Measurements from ENCODE around the gene STIM1. TPM values are rescaled to one million over a fixed set of nuclear protein-coding genes. Genes with fewer than 3 reads are reported as not detected.

STIM1 gene
- total RNA-seq, 3 donors from 2014 or later, result 56.1 to 74.8 (median 72.5) TPM

- Histone ChIP-seq H3K36me3 (ENCODE audit: low read depth) (no peaks in the 10 kb centered on the region), H3K9me3 (no peaks in the 10 kb centered on the region), H3K4me1 (ENCODE audit: low read depth) (no peaks in the 10 kb centered on the region), H3K4me3 (no peak overlapping the region)
- intact Hi-C loops (cut with DNase I, micrococcal nuclease), result no loop called here
- ATAC-seq (no peak), DNase-seq (no peak)
- TF ChIP-seq CTCF (IDR thresholded peaks at IDR 0.05), result no peak
Measured at GRCh38 chr11:4040461-4040860, 185.0 kb downstream of the STIM1 start.

- intact Hi-C loops (cut with DNase I, micrococcal nuclease), result no loop called here
Measured at GRCh38 chr11:4041731-4042391, 186.4 kb downstream of the STIM1 start.

GRCh38 chr11:4044976-4045646 is 189.6 kb downstream of the STIM1 start:
- Histone ChIP-seq H3K9me3 (no peaks in the 10 kb centered on the region), H3K36me3 (ENCODE audit: low read depth) (no peaks in the 10 kb centered on the region), H3K4me1 (ENCODE audit: low read depth) (no peaks in the 10 kb centered on the region), H3K4me3 (no peak overlapping the region)
- ATAC-seq, result no peak
- TF ChIP-seq CTCF (IDR thresholded peaks at IDR 0.05), result no peak
- intact Hi-C loops (cut with DNase I, micrococcal nuclease), result no loop called here
- no peak for DNase-seq

More at GRCh38 chr11:4041731-4042391, 186.4 kb downstream of the STIM1 start:
- TF ChIP-seq CTCF (IDR thresholded peaks at IDR 0.05), result no peak
- Histone ChIP-seq H3K36me3 (ENCODE audit: low read depth) (no peaks in the 10 kb centered on the region), H3K4me1 (ENCODE audit: low read depth) (no peaks in the 10 kb centered on the region), H3K4me3 (no peak overlapping the region), H3K9me3 (no peaks in the 10 kb centered on the region)
- DNase-seq (no peak), ATAC-seq (no peak)

GRCh38 chr11:4048340-4048739 is 192.9 kb downstream of the STIM1 start:
- no peak for TF ChIP-seq CTCF (IDR thresholded peaks at IDR 0.05)
- no peaks in the 10 kb centered on the region for H3K36me3 ChIP-seq (ENCODE audit: low read depth)
- no peaks in the 10 kb centered on the region for H3K4me1 ChIP-seq (ENCODE audit: low read depth)
- intact Hi-C loops (cut with DNase I, micrococcal nuclease), result no loop called here
- H3K9me3 ChIP-seq, result no peaks in the 10 kb centered on the region
- DNase-seq (no peak), ATAC-seq (no peak)
- no peak overlapping the region for H3K4me3 ChIP-seq

DNA sequence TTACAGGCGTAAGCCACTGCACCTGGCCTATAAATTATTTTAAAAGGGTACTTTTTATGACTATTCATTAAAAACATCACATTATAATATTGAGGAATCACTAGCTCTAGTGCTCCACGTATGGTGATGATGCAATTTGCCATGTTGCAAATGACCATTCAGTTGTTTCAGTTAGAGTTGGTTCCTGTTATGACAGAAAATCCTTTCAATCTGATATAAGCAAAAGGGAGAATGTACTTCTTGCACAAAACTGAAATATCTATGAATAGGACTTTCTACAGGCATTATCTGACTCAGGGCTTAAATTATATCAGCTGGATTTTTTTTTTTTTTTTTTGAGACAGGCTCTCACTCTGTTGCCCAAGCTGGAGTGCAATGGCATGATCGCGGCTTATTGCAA is 193.5 kb downstream of the STIM1 start:
- no peak for ATAC-seq

More for the DNA sequence above, 193.5 kb downstream of the STIM1 start:
- Histone ChIP-seq H3K4me1 (ENCODE audit: low read depth) (no peaks in the 10 kb centered on the region), H3K9me3 (no peaks in the 10 kb centered on the region), H3K4me3 (no peak overlapping the region), H3K36me3 (ENCODE audit: low read depth) (no peaks in the 10 kb centered on the region)
- intact Hi-C loops (cut with DNase I, micrococcal nuclease), result no loop called here
- DNase-seq, result no peak
- TF ChIP-seq CTCF (IDR thresholded peaks at IDR 0.05), result no peak

All from mucosa of descending colon (tissue), 3 donors.